Stimulated activated CD8-positive, alpha-beta memory T cell treated with anti-CD3 and anti-CD28 coated beads, Interleukin-12 subunit alpha, Interleukin-12 subunit beta, amount 100 ng/mL, for 24 hours (primary cell): ENCODE results near the gene MYH11.
"Not testable (repeated sequence)": the region's sequence is repeated elsewhere in the genome, so short reads cannot be mapped to it uniquely, and the experiment has no call there.

ENCODE experiments used
- DNase-seq: peaks from one replicate; pipeline ENCODE4 v3.0.0-alpha.2; 2020; ENCODE audit errors: extremely low read depth

Gene MYH11

GRCh38 chr16:15749985-15750384, 106.8 kb downstream of the MYH11 start:
- DNase-seq: no peak

DNA sequence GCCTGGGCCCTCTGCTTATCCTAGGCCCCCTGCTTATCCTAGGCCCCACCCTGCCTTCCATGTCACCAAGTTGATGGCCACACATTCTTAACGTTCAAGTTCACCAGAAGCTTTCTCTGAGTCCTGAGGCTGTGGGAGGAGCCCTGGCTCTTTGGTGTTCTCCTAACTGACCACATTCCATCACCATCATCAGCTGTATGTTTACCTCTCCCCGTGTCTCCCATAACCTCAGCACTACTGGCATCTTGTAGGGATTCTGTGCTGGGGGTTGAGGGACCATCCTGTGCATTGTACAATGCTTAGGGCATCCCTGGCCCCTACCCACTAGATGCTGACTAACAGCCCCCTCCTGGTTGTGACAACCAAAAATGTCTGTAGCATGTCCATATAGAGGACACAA, 107.5 kb downstream of the MYH11 start:
- no peak for DNase-seq

DNA sequence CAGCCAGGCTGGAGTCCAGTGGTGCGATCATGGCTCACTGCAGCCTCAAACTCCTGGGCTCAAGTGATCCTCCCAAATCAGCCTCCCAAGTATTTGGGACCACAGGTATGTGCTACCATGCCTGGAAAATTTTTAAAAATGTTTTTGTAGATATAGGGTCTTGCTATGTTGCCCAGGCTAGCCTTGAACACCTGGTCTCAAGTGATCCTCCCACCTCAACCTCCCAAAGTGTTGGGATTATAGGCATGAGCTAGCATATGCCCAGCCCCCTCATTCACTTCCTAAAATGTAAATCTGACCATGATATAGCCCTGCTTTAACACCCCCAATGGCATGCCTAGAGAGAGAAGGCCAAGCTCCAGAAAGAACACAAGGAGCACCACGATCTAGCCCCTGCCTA, 108.2 kb downstream of the MYH11 start:
- DNase-seq: no peak

DNA sequence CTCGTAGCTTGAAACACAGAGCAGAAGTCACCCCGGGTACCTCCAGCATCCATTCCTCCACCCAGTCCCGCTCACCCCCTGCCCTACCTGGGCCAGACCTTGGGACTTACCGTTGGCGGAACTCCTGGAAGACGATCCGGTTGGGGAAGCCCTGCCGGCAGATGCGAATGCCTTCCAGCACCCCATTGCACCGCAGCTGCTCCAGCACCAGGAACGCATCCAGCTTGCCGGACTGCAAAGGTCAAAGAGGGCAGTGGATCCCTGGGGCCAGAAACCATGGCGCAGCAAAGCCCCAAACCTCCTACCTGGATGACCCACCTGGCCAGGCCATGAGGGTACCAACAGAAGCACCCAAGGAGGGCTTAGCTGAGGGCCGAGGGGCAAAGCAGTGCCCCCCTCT, 108.9 kb downstream of the MYH11 start:
- no peak for DNase-seq

- no peak for DNase-seq
These were observed 110.5 kb downstream of the MYH11 start for GRCh38 chr16:15746332-15746731.

DNA sequence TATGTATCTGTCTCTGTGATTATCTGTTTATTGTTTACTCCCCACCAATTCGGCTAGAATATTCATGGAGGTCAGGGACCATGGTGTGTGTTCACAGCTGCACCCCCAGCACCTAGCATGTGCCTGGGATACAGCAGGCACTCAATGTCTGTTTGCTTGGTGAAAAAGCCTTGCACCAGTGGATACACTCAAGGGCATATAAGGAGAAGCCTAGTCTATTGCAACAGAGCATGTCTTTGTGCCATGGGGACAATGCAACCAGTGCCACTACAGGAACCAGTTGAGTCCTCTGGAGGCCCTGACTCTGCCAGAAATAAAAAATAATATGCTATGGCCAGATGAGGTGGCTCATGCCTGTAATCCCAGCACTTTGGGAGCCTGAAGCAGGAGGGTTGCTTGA, 113.2 kb downstream of the MYH11 start:
- no peak for DNase-seq

DNA sequence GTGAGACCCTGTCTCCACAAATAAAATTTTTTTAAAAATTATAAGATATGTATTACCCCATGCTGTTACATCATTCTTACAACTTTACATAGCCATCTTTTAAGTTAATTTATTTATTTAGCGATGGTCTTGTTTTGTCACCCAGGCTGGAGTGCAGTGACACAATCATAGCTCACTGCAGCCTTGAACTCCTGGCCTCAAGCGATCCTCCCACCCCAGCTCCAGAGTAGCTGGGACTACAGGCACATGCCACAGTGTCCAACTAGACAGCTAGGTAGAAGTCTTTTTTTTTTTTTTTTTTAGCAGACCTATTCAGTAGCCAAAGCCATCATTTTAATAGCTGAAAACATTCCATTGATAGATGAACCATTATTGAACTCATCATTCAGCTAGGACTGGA, 114.1 kb downstream of the MYH11 start:
- DNase-seq: no peak

- DNase-seq: no peak
These were observed 115.5 kb downstream of the MYH11 start for GRCh38 chr16:15741207-15741871.

GRCh38 chr16:15739950-15740349, 116.9 kb downstream of the MYH11 start:
- DNase-seq: no peak

GRCh38 chr16:15739464-15739863, 117.4 kb downstream of the MYH11 start:
- DNase-seq: no peak

DNA sequence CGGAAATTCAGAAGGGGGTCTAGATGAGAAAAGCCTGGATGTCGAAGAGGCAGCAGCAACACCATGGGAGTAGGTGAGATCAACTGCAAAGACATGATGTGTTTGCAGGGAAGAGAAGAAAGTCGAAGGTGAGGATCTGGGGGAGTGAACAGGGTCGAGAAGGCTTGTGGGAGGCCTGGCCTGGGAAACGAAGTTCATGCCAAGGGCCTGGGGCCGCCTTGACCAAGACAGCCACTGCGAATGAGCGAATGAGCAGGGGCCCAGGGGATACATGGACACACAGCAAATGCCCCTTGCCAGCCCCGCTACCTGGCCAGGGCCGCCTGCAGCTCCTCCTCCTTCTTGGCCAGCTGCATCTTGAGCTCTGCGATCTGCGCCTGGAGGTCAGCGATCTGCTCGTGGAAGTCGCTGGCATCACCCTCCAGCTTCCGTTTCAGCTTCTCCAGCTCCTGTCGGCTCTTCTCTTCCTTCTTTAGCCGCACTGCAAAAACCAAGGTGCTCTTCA, 119.6 kb downstream of the MYH11 start:
- DNase-seq: no peak

- DNase-seq: no peak
These were observed 120.3 kb downstream of the MYH11 start for GRCh38 chr16:15736529-15736928.

DNA sequence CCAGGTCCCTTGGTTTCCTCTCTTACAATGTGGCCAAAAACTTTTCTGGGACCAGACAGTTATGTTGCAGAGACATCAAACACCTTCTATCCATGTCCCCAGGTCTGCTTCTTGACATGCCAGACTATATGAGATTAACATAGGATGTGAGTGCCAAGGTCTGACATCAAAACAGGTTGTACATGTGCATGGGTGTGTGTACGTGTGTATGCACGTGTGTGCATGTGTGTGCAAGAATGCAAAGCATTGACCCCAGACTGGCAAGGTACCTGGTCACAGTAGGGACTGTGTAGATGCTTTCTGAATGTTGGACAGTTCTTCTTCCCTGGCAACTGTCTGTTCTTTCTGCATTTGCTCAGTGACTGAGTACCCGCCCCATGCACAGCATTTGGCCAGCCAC, 121.2 kb downstream of the MYH11 start:
- DNase-seq: no peak

DNA sequence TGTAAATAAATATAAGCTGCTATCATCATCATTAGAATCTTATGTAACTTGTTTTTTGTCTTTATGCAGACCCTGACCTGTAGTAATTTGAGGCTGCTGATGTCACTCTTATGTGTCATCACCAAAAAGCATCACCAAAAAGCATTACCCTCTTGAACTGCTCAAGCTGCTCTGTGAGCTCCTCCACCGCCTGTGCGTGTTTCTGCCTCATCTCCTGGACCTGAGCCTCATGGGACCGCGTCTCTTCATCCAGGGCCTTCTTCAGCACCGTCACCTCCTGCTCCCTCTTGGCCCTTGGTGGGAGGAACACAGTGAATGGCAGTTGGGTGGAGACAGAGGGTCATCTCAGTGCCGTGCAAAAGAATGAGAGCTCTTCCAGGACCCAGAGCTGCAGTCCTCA, 124.4 kb downstream of the MYH11 start:
- no peak for DNase-seq

DNA sequence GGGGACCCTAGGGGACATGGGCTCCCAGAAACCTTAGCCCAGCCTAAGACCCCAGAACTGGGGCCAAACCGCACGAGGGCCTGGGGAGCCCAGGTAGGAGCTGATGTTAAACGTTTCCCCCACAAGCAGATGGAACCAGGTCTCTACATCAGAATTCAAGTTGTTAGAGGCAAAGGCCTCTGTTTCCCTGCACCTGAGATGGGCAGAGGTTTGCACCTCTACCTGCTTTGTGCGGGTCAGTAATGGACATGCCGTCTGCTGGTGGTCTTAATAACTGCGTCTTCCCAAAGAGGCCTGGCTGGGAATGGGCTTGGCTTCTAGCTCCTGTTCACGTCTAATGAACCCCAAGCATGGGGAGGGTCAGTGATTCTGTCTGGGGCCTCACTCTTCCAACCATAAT, 127.7 kb downstream of the MYH11 start:
- no peak for DNase-seq

DNA sequence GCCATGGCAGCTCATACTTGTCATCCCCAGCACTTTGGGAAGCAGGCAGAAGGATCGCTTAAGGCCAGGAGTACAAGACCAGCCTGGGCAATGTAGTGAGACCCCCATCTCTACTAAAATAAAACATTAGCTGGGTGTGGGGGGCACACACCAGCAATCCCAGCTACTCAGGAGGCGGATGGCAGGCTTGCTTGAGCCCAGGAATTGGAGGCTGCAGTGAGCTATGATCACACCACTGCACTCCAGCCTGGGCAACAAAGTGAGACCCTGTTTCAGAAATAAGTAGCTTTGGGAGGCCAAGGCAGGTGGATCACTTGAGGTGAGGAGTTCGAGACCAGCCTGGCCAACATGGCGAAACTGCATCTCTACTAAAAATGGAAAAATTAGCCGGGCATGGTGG, 129.1 kb downstream of the MYH11 start:
- DNase-seq: not testable (repeated sequence)

DNA sequence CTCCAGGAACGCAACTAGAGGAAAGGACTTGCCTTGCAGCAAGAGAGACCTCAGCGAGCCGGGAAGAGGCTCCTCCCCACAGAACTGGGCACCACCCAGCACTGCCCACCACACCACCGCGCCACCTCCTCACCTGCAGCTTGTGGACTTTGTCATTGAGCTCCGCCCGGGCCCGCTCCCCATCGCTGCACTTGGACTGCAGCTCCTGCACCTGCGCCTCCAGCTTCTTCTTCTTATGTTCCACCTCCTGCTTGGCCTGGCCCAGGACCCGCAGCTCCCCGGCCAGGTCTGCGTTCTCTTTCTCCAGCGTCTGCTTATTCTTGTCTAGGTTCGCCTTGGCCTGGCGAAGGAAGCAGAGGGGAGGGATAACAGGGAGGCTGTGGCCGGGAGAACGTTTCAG, 130.1 kb downstream of the MYH11 start:
- no peak for DNase-seq

- no peak for DNase-seq
These were observed 131.1 kb downstream of the MYH11 start for GRCh38 chr16:15725641-15726240.

GRCh38 chr16:15723808-15724207, 133.0 kb downstream of the MYH11 start:
- DNase-seq: no peak

DNA sequence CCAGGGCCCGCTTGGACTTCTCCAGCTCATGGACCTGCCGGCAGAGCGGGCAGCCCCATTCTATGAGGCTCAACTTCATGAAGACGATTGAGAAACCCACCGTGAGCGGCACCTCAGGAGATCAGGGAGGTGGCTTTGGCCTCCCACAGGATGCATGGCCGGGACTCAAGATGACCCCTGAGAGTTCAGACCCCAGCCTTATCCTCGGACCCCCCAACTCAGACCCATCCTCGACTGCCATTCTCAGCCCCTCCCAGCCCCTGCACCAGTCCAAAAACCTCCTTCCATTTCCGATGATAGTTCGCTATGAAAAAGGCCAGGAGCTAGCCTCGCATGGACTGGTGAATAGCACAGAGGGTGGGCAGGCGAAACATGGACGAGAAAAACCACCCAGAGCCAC, 135.8 kb downstream of the MYH11 start:
- no peak for DNase-seq

GRCh38 chr16:15716694-15717447, 140.0 kb downstream of the MYH11 start:
- no peak for DNase-seq

GRCh38 chr16:15715221-15715620, 141.6 kb downstream of the MYH11 start:
- no peak for DNase-seq
